Measurements from ENCODE around the gene BMP2. TPM values are rescaled to one million over a fixed set of nuclear protein-coding genes. Genes with fewer than 3 reads are reported as not detected.

BMP2 gene
- total RNA-seq = 5.6 and 9.9 TPM in 2 replicates

DNA sequence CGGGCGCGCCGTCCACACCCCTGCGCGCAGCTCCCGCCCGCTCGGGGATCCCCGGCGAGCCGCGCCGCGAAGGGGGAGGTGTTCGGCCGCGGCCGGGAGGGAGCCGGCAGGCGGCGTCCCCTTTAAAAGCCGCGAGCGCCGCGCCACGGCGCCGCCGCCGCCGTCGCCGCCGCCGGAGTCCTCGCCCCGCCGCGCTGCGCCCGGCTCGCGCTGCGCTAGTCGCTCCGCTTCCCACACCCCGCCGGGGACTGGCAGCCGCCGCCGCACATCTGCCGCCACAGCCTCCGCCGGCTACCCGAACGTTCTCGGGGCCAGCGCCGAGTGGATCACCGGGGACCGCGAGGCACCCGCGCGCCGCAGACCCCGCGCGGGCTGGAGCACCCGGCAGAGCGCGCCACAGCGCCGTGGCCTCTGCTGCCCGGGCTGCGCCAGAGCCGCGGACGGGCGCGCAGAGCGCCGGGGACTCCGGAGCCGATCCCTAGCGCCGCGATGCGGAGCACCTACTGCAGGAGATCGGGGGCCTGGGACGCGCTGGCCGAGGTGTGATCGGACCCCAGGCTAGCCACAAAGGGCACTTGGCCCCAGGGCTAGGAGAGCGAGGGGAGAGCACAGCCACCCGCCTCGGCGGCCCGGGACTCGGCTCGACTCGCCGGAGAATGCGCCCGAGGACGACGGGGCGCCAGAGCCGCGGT, at the start of gene BMP2:
BMP2 (plus strand) TSS at position 151 of the 692 bp plus-strand sequence. CDS start 2,441 bp downstream, outside the sequence.

